K562 (cell line): ENCODE results near the gene RPS27. TPM values are rescaled to one million over a fixed set of nuclear protein-coding genes. Genes with fewer than 3 reads are reported as not detected.
A peak's percentile ranks its signal among the peaks of the same experiment; 100 is the strongest.

Source experiments
- CHD1 ChIP-seq: fragments of 200-600 bp; sonication (generic); IDR thresholded peaks from one replicate; pipeline ENCODE4 v1.6.1; 2012; ENCODE audit warnings: mild to moderate bottlenecking, moderate library complexity, low read length, inconsistent platforms
- E2F5 ChIP-seq: sonication (generic); formaldehyde crosslinking; IDR thresholded peaks from 2 replicates; pipeline ENCODE4 v1.8.0; 2022; ENCODE audit warnings: mild to moderate bottlenecking, missing genetic modification reagents
- ELF1 ChIP-seq: fragments of 200-800 bp; sonication (Bioruptor generic); IDR thresholded peaks from 2 replicates; pipeline ENCODE4 v1.6.1; 2016; ENCODE audit warnings: missing genetic modification characterization, missing compliant biosample characterization
- GTF2A2 ChIP-seq: IDR thresholded peaks from 2 replicates; pipeline ENCODE4 v1.6.1; 2016; ENCODE audit warnings: mild to moderate bottlenecking, missing genetic modification characterization, missing compliant biosample characterization
- HES1 ChIP-seq: fragments of 450-650 bp; IDR thresholded peaks from 2 replicates; pipeline ENCODE4 v1.6.1; 2016; ENCODE audit warnings: low read depth, mild to moderate bottlenecking, moderate library complexity
- ID3 ChIP-seq, 2 experiments: fragments of 250-450 bp in 1 of 2; fragments of 450-650 bp in 1 of 2; sonication (Bioruptor Pico) in 1 of 2; IDR thresholded peaks; 2 replicates each; pipeline versions ENCODE4 v1.6.1 to v1.8.0; 2016 to 2021; ENCODE audit warnings: mild to moderate bottlenecking in 2 of 2, moderate library complexity in 2 of 2, missing compliant biosample characterization in 1 of 2, missing genetic modification characterization in 1 of 2
- KAT7 ChIP-seq: sonication (generic); formaldehyde crosslinking; IDR thresholded peaks from 2 replicates; pipeline ENCODE4 v1.8.0; 2022; ENCODE audit warnings: missing genetic modification reagents, mild to moderate bottlenecking, borderline replicate concordance
- NFRKB ChIP-seq: fragments of 450-650 bp; IDR thresholded peaks from 2 replicates; pipeline ENCODE4 v1.6.1; 2016; ENCODE audit warnings: low read depth
- NR1H2 ChIP-seq: sonication (generic); formaldehyde crosslinking; IDR thresholded peaks from 2 replicates; pipeline ENCODE4 v1.4.0; 2020; ENCODE audit warnings: mild to moderate bottlenecking, missing genetic modification reagents
- NR4A1 ChIP-seq, 2 experiments: fragments of 250-450 bp in 1 of 2; fragments of 450-650 bp in 1 of 2; sonication (Bioruptor Pico) in 1 of 2; IDR thresholded peaks; 2 replicates each; pipeline versions ENCODE4 v1.4.0 to v1.6.1; 2016 to 2020; ENCODE audit warnings: mild to moderate bottlenecking in 2 of 2, missing compliant biosample characterization in 1 of 2, missing genetic modification characterization in 1 of 2, moderate library complexity in 1 of 2
- PHF20 ChIP-seq: fragments of 450-650 bp; IDR thresholded peaks from 2 replicates; pipeline ENCODE4 v1.6.1; 2018; ENCODE audit not compliant: partially characterized antibody
- PHF21A ChIP-seq: fragments of 450-650 bp; IDR thresholded peaks from 2 replicates; pipeline ENCODE4 v1.6.1; 2017; ENCODE audit warnings: low read depth, borderline replicate concordance
- PRMT5 ChIP-seq: sonication (generic); formaldehyde crosslinking; IDR thresholded peaks from 2 replicates; pipeline ENCODE4 v1.5.0; 2020; ENCODE audit warnings: missing genetic modification reagents
- STAT5A ChIP-seq: IDR thresholded peaks from 2 replicates; pipeline ENCODE4 v1.6.1; 2012; ENCODE audit warnings: low read length, inconsistent platforms, borderline replicate concordance
- UBTF ChIP-seq, 2 experiments: IDR thresholded peaks; 2 replicates each; pipeline ENCODE4 v1.6.1; 2012; ENCODE audit warnings: improper control_type of control experiment in 2 of 2, low read depth in 2 of 2, low read length in 2 of 2, borderline replicate concordance in 1 of 2
- XRCC4 ChIP-seq: IDR thresholded peaks from one replicate; pipeline ENCODE4 v1.6.1; 2011; ENCODE audit not compliant: insufficient read depth, insufficient read length; ENCODE audit errors: extremely low read depth
- ZBTB34 ChIP-seq: fragments of 250-450 bp; sonication (Bioruptor Pico); IDR thresholded peaks from 2 replicates; pipeline ENCODE4 v1.8.0; 2021; ENCODE audit warnings: mild to moderate bottlenecking, moderate library complexity
- ZNF655 ChIP-seq: fragments of 250-450 bp; sonication (Bioruptor Pico); IDR thresholded peaks from 2 replicates; pipeline ENCODE4 v1.5.0; 2021
- ZNF77 ChIP-seq: fragments of 250-450 bp; sonication (Bioruptor Pico); IDR thresholded peaks from 2 replicates; pipeline ENCODE4 v1.5.0; 2020
- ZSCAN32 ChIP-seq: fragments of 450-650 bp; formaldehyde crosslinking; IDR thresholded peaks from 2 replicates; pipeline ENCODE4 v1.4.0; 2020; ENCODE audit warnings: mild to moderate bottlenecking, moderate library complexity
- polyA plus RNA-seq, 8 experiments: library from polyadenylated mRNA; depleted of rRNA in 4 of 8; stranded (reverse) in 5 of 8; unstranded in 3 of 8; fragments of >200 nt; fragmentation: Nextera tagmentation in 2 of 8; fragmentation: Illumina TruSeq in 1 of 8; extraction: Ambion mirVana in 2 of 8; extraction: Trizol in 1 of 8; gene quantifications; 2 replicates each; pipeline versions ENCODE4 v1.2.1 to v1.2.3, GENCODE V29; 2011 to 2014; ENCODE audit warnings: inconsistent platforms in 1 of 8, missing spikeins in 1 of 8
- total RNA-seq, 7 experiments: library from RNA; depleted of rRNA in 6 of 7; stranded (reverse); fragments of >200 nt in 6 of 7; fragmentation: Illumina TruSeq in 2 of 7; extraction: Trizol in 2 of 7; gene quantifications; 2 replicates each; pipeline versions ENCODE4 v1.2.1 to v1.2.3, GENCODE V29; 2011 to 2021; ENCODE audit warnings: low replicate concordance in 1 of 7

RPS27 gene
- total and polyA plus RNA-seq, 9 of the 15 experiments (the other 6 are each of a cell fraction or from before 2014, with no cell fraction given): 2,091 to 9,377 (median 6,706) TPM

GRCh38 chr1:153958111-153958960 lies 32.2 kb upstream of the RPS27 start, which contains the start of gene CRTC2 (continued):
- TF ChIP-seq XRCC4 (no peak), PHF20 (peak; percentile 69), ZSCAN32 (CRISPR knock-in tag) (no peak), NFRKB (no peak), PHF21A (no peak), NR4A1 (CRISPR knock-in tag; IDR thresholded peaks at IDR 0.05) (no peak), NR4A1 (tag; IDR thresholded peaks at IDR 0.05) (peak; percentile 89), ZBTB34 (CRISPR knock-in tag) (no peak), ZNF655 (CRISPR knock-in tag) (no peak), NR1H2 (no peak), E2F5 (CRISPR knock-in tag) (no peak), STAT5A (no peak; the same call in 1 of the 2 replicates), ELF1 (tag) (peak; percentile 99), UBTF (IDR thresholded peaks at IDR 0.05; ENCODE audit: borderline replicate concordance in 1 of 2, low read depth in 2 of 2, low read length in 2 of 2) (peak; percentile 36 to 60; a peak in 1 of 4 replicates), CHD1 (peak; percentile 86), HES1 (no peak), ID3 (CRISPR knock-in tag; IDR thresholded peaks at IDR 0.05) (no peak), ID3 (tag; IDR thresholded peaks at IDR 0.05) (peak; percentile 71), GTF2A2 (tag) (no peak), PRMT5 (no peak), KAT7 (no peak), ZNF77 (CRISPR knock-in tag) (no peak)
